Activated CD4-positive, alpha-beta T cell treated with anti-CD3 and anti-CD28 coated beads, Interleukin-10, Interleukin-2, amounts not matched to agents 100 ng/mL and 50 ng/mL, durations not matched to agents 16 hours and 8 hours (primary cell): Measurements from ENCODE around the gene TFPT.
"Not testable (repeated sequence)": the region's sequence is repeated elsewhere in the genome, so short reads cannot be mapped to it uniquely, and the experiment has no call there.

ENCODE experiments used
- DNase-seq: peaks from one replicate; pipeline ENCODE4 v3.0.0-alpha.2; 2020

TFPT gene

DNA sequence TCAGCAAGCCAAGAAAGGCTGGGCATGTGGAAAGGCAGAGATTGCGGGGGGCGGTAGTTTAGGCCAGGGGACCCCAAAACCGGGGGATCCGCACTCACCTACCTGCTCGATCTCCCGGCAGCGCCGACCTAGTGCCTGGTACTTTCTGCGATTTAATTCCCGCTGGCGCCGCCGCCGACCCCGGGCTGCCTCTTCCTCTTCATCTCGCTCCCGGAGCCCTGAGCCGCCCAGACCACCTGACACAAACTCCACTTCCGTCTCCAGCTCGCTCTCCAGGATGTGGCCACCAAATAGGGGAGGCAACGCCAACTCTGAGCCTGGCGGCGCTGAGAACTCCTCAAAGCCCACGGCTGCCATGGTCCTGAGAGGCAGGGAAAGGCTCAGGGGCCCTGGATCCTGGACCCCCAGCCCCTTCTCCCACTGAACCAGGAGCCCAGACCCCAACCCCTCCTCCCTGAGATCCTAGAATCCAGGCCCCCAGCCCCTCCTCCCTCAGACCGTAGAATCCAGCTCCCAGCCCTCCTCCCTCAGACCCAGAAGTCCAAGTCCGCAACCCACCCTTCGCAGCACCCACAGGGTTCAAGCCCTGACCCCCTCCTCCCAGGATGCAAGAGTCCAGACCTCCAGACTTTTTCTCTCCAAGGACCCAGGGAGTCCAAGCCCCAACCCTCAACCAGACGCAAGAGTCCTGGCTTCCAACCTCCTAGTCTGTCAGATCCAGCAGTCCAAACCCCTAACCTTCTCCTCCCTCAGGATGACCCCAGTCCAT is 933 bp downstream of the TFPT start:
- DNase-seq: peak; percentile 74

- DNase-seq: no peak
These were observed 5.8 kb downstream of the TFPT start for GRCh38 chr19:54109651-54110050.

GRCh38 chr19:54108496-54108895 is 7.0 kb downstream of the TFPT start:
- no peak for DNase-seq

GRCh38 chr19:54107876-54108490 is 7.5 kb downstream of the TFPT start:
- no peak for DNase-seq

GRCh38 chr19:54106716-54107115 is 8.7 kb downstream of the TFPT start:
- no peak for DNase-seq

GRCh38 chr19:54105796-54106195 is 9.7 kb downstream of the TFPT start:
- no peak for DNase-seq

DNA sequence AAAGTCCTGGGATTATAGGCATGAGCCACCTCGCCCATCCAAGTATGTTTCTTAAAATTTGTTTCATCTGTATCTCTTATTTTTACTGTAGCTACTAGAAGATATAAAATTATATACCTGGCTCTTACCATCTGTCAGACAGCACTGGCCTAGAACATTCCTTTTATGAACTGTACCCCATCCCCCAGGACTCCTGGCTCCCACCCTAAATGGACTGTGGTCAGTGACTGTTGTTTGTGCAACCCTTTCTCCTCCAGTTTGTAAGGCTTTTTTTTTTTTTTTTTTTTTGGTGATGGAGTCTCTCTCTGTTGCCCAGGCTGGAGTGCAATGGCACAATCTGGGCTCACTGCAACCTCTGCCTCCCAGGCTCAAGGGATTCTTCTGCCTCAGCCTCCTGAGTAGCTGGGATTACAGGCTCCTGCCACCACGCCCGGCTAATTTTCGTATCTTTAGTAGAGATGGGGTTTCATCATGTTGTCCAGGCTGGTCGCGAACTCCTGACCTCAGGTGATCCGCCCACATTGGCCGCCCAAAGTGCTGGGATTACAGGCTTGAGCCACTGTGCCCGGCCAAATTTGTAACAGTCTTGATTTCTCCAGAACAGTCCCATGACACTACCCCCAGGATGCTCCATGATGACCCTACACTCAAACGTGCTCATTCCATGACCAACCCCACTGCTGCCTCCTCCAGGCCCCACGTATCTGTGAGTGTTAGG is 10.3 kb downstream of the TFPT start:
- DNase-seq: no peak

- peak; percentile 99 for DNase-seq
These were observed 12.9 kb downstream of the TFPT start, which contains the start of gene NDUFA3 for GRCh38 chr19:54102421-54103169. Gene NDUFA3 (plus strand): TSS chr19:54102855. CDS start chr19:54102879, 24 bp downstream.

DNA sequence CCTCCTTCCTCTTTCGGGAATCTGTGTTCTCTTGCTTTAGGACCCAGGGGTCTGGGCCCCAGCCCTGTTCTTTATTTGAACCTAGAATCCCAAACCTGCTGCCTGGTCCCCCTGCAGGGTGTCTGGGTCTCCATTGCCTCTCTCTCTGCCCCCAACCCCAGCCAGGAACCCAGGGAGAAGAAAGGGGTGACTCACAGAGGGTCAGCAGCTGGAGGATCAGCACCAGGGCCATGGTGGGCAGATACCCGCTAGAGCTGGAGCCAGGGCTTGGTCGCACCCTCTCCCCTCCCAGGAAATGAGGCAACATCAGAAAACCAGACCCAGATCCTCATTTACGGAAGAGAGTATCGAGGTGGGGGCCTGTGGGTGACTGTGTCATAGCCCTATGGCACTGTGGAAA is 14.9 kb downstream of the TFPT start, which contains the start of gene OSCAR:
OSCAR (minus strand) TSS at position 243 of the 400 bp plus-strand sequence; CDS start at position 232, 11 bp downstream.
- DNase-seq: no peak

DNA sequence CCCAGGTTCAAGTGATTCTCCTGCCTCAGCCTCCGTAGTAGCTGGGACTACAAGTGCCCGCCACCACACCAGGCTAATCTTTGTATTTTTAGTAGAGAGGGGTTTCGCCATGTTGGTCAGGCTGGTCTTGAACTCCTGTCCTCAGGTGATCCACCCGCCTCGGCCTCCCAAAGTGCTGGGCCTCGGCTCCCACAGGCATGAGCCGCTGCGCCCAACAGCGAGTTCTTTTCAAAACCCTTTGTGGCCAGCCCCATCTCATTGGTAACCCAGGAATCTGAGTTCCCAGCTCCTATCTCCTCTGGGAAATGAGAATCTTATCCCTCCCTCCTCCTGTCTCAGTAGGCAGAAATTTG is 15.6 kb downstream of the TFPT start:
- DNase-seq: not testable (repeated sequence)

DNA sequence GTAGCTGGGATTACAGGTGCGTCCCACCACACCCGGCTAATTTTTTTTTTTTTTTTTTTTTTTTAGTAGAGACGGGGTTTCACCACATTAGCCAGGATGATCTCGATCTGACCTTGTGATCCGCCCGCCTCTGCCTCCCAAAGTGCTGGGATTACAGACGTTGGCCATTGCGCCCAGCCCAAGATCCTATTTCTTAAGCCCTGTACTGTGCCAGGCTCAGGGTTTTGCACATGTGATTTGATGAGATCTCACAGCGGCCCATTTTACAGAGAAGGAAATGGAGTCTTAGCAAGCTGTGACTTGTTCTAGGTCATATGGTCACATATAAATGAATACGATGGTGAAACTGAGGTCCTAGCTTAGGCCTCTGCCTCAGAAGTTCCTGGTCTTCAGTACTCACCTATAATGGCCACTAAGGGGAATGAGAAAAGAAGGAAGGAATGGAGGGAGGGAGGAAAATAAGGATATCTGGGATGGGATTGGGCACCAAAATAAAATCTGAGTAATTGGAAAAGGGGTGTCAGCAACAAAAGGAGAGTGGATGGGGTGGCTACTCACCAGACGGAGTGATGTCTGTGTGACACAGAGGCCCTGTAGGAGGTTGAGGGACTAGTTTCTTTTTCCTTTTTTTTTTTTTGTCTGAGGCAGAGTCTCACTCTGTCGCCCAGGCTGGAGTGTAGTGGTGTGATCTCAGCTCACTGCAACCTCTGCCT is 16.1 kb downstream of the TFPT start:
- no peak for DNase-seq

- peak; percentile 34 for DNase-seq
These were observed 18.8 kb downstream of the TFPT start for GRCh38 chr19:54096617-54097106.

GRCh38 chr19:54095859-54096616 is 19.4 kb downstream of the TFPT start:
- DNase-seq: peak; percentile 50

DNA sequence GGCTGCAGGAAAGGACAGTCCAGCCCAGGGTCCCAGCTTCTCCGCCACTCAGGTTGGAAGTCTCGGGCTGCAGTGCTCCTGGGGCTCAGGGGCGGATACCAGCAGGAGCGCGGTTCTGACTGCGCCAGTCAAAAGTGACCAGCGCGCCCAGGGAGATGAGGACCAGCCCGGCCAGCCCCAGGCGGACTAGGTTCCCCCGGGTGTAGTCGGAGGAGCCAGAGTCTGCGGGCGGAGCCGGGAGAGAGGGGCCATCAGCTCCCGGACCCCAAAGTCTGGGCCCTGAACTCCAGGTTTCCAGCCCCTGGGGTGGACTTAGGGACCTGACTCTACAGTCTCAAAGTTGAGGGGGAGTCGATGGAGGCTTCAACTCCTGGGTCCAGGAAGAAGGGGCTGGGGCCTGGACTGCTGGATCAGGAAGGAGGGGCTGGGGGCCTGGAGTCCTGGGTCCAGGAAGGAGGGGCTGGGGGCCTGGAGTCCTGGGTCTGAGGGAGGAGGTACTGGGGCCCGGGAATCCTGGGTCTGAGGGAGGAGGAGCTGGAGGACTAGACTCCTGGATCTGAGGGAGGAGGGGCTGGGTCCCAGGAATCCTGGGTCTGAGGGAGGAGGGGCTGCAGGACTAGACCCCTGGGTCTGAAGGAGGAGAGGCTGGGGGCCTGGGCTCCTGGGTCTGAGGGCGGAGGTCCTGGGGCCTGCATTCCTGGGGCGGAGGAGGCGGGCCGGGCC is 20.2 kb downstream of the TFPT start:
- no peak for DNase-seq

DNA sequence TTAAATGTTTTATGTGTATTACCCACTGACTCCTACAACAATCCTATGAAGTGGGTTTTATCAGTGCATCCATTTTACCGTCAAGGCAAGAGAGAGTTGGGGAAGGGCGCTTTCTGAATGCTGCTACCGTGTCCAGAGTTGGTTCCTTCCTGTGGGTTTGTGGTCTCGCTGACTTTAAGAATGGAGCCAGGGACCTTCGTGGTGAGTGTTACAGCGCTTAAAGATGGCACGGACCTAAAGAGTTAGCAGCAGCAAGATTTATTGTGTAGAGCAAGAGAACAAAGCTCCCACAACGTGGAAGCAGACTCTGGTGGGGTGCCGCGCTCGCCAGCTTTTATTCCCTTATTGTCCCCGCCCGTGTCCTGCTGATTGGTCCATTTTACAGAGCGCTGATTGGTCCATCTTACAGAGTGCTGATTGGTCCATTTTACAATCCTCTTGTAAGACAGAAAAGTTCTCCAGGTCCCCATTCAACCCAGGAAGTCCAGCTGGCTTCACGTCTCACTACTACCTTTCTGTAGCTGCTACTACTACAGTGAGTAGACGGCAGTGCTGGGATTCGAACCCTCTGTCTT is 20.9 kb downstream of the TFPT start:
- DNase-seq: no peak

DNA sequence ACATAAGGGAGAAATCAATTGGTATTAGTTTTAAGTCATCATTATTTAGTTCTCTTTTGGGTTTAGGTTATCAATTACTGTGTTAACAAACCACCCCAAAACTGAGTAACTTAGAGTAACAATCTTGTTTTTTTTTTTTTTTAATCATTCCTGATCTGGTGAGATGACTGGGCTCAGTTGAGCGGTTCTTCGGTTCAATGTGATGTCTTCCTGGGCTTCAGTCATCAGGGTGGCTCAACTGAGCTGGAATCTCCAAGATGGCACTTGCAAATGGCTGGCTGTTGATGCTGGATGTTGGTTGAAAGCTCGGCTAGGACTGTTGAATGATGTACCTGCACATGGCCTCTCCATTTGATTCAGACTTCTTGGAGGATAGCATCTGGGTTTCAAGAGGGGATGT is 31.0 kb downstream of the TFPT start:
- no peak for DNase-seq

DNA sequence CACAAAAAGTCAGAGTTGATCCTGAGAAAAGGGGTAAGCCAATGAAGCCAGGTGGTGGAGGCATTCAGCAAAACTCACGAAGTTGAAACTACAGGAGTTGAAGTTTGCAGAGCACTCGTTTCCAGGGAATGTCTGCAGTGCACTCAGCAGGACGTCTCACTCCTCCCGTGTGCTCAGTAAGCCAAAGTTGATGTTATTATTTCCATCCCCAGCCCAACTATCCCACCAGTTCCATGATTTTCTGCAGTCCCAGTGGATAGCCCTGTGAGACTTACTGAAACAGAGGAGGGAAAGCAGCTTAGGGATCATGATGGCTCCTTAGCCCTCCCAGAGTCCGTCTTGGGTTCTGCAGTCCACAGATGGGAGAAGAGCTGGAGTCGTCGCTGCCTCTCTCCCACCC is 34.4 kb downstream of the TFPT start, which contains the start of gene TARM1:
TARM1 (minus strand) TSS at position 334 of the 400 bp plus-strand sequence; CDS start at position 309, 25 bp downstream.
- no peak for DNase-seq

DNA sequence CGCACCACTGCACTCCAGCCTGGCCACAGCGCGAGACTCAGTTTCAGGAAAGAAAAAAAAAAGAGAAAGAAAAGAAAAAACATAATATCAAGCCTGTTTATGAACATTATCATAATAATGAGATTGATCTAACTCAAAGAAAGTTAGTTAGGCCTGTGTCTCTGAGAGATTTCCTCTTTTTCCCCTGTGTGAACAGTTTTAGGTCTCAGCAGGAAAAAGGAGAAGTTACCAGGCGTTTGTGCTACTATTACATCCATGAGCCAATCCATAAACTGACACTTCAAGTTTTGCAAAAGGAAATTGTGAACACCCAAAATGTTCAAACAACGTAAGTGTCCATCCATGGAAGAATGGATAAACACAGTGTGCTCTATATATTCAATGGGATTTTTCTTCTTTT is 38.1 kb downstream of the TFPT start:
- no peak for DNase-seq

DNA sequence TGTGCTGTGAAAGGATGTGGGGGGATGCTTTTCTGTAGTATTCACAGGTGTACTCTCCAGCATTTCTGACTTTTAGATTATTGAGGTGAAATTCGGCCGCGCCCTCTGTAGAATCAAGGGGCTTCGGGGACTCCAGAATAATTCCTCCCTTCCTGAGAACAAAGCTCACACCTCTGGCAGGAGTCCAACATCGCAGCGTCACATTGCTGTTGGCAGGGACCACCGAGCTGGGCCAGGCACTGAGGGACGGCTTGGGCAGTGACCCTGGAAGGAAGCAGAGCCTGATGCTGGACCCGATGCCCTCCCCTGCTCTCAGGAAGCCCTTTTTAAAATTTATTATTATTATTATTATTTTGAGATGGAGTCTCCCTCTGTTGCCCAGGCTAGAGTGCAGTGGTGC is 40.6 kb downstream of the TFPT start:
- DNase-seq: no peak

DNA sequence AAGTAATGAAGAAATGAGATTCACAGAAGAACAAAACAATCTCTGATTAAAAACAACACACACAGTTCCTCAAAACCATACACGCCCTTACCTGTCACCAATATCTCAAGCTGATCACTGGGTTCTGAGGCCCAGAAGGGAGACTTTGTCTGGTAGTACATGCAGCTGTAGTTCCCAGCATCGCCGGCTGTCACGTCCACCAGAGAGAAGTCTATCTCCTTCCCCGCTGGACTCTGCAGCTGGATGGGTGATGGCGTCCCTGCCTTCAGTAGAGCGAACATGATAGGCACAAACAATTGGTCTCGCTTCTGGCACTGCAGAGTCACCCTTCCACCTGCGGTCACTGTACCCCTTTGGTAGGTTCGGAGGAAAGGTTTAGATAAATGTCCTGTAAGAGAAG is 41.6 kb downstream of the TFPT start:
- DNase-seq: no peak
